Osteoblast (primary cell): Measurements from ENCODE around the gene MRPL39. TPM values are rescaled to one million over a fixed set of nuclear protein-coding genes. Genes with fewer than 3 reads are reported as not detected.

Experiments
- DNase-seq: peaks from one replicate; pipeline ENCODE4 v3.0.0; 2011; ENCODE audit warnings: low spot score, mixed read lengths; ENCODE audit not compliant: insufficient read length; ENCODE audit errors: missing footprints
- H2AFZ ChIP-seq: 2 replicates; pipeline ENCODE4 v1.6.0; 2011; ENCODE audit warnings: mild to moderate bottlenecking, low read length
- H3K27ac ChIP-seq: 2 replicates; pipeline ENCODE4 v1.5.1; 2011; ENCODE audit warnings: mild to moderate bottlenecking, low read depth, low read length, moderate library complexity
- H3K27me3 ChIP-seq: 2 replicates; pipeline ENCODE4 v1.6.0; 2012; ENCODE audit warnings: mild to moderate bottlenecking, control low read depth, inconsistent platforms, low read length, moderate library complexity; ENCODE audit not compliant: insufficient read depth
- H3K36me3 ChIP-seq: 2 replicates; pipeline ENCODE4 v1.5.1; 2011; ENCODE audit warnings: mild to moderate bottlenecking, low read length, control low read depth, moderate library complexity; ENCODE audit not compliant: insufficient read depth
- H3K4me1 ChIP-seq: 2 replicates; pipeline ENCODE4 v1.5.1; 2011; ENCODE audit warnings: mild to moderate bottlenecking, low read length, control low read depth, moderate library complexity; ENCODE audit not compliant: insufficient read depth
- H3K4me2 ChIP-seq: 2 replicates; pipeline ENCODE4 v1.6.0; 2011; ENCODE audit warnings: mild to moderate bottlenecking, low read length; ENCODE audit not compliant: insufficient read depth
- H3K4me3 ChIP-seq: fragments of 200-600 bp; sonication (generic); 3 replicates; pipeline ENCODE4 v1.5.1; 2012; ENCODE audit warnings: mild to moderate bottlenecking, low read length, inconsistent platforms; ENCODE audit not compliant: insufficient read depth
- H3K79me2 ChIP-seq: 2 replicates; pipeline ENCODE4 v1.6.0; 2012; ENCODE audit warnings: mild to moderate bottlenecking, low read length, control low read depth, inconsistent platforms; ENCODE audit not compliant: insufficient read depth
- H3K9me3 ChIP-seq: 2 replicates; pipeline ENCODE4 v1.5.1; 2011; ENCODE audit warnings: low read depth, low read length, control low read depth
- H4K20me1 ChIP-seq: 2 replicates; pipeline ENCODE4 v1.6.0; 2012; ENCODE audit warnings: mild to moderate bottlenecking, low read length, control low read depth; ENCODE audit not compliant: insufficient read depth
- CTCF ChIP-seq: IDR thresholded peaks from 2 replicates; pipeline ENCODE4 v1.5.1; 2011; ENCODE audit warnings: mild to moderate bottlenecking, low read depth, low read length, moderate library complexity; ENCODE audit errors: extremely low read depth
- total RNA-seq: library from RNA; depleted of rRNA; stranded (reverse); fragments of >200 nt; gene quantifications from 2 replicates; pipeline ENCODE4 v1.2.3, GENCODE V29; 2012

MRPL39 gene
- total RNA-seq, 1 donor: 28.2 TPM

- Histone ChIP-seq H3K27me3 (no peaks in the 10 kb centered on the region), H3K36me3 (no peaks in the 10 kb centered on the region), H4K20me1 (no peaks in the 10 kb centered on the region), H3K4me2 (no peak overlapping the region), H2AFZ (no peak overlapping the region), H3K79me2 (no peaks in the 10 kb centered on the region), H3K4me1 (peaks cover 10% of the 10 kb centered on the region), H3K9me3 (no peaks in the 10 kb centered on the region), H3K4me3 (no peak overlapping the region), H3K27ac (no peak overlapping the region)
- no peak for TF ChIP-seq CTCF
- DNase-seq: no peak
Observed at GRCh38 chr21:25582164-25582790, 25.0 kb downstream of the MRPL39 start.

DNA sequence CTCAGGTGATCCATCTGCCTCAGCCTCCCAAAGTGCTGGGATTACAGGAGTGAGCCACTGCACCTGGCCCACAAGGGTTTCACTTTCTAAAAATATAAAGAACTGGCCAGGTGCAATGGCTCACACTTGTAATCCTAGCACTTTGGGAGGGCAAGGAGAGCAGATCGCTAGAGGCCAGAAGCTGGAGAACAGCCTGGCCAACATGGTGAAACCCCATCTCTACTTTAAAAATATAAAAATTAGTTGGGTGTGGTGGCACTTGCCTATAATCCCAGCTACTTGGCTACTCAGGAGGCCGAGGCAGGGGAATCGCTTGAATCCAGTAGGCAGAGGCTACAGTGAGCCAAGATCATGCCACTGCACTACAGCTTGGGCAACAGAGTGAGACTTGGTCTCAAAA is 25.7 kb downstream of the MRPL39 start:
- no peaks in the 10 kb centered on the region for H4K20me1 ChIP-seq
- no peak overlapping the region for H3K4me2 ChIP-seq
- H3K4me3 ChIP-seq: no peak overlapping the region
- no peak for TF ChIP-seq CTCF
- H2AFZ ChIP-seq: no peak overlapping the region
- no peaks in the 10 kb centered on the region for H3K36me3 ChIP-seq
- H3K79me2 ChIP-seq: no peaks in the 10 kb centered on the region
- no peaks in the 10 kb centered on the region for H3K27me3 ChIP-seq
- peaks cover 11% of the 10 kb centered on the region for H3K4me1 ChIP-seq
- no peak overlapping the region for H3K27ac ChIP-seq
- no peak for DNase-seq
- H3K9me3 ChIP-seq: no peaks in the 10 kb centered on the region

DNA sequence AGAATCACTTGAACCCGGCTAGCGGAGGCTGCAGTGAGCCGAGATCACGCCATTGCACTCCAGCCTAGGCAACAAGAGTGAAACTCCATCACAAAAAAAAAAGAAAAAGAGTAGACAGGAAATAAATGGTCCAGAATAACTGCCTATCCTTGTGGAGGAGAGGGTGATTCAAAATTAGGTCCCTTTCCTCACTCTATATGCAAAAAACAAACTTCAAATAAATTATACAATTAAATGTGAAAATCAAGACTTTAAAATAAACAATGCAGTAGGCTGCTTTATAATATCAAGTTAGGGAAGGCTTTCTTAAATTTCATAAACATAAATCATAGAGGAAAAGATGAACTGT is 26.4 kb downstream of the MRPL39 start:
- no peak overlapping the region for H3K27ac ChIP-seq
- no peak overlapping the region for H3K4me3 ChIP-seq
- H2AFZ ChIP-seq: no peak overlapping the region
- DNase-seq: no peak
- no peaks in the 10 kb centered on the region for H3K27me3 ChIP-seq
- TF ChIP-seq CTCF: no peak
- H4K20me1 ChIP-seq: no peaks in the 10 kb centered on the region
- no peaks in the 10 kb centered on the region for H3K79me2 ChIP-seq
- H3K9me3 ChIP-seq: no peaks in the 10 kb centered on the region
- H3K4me2 ChIP-seq: no peak overlapping the region
- peaks cover 14% of the 10 kb centered on the region for H3K4me1 ChIP-seq
- no peaks in the 10 kb centered on the region for H3K36me3 ChIP-seq

DNA sequence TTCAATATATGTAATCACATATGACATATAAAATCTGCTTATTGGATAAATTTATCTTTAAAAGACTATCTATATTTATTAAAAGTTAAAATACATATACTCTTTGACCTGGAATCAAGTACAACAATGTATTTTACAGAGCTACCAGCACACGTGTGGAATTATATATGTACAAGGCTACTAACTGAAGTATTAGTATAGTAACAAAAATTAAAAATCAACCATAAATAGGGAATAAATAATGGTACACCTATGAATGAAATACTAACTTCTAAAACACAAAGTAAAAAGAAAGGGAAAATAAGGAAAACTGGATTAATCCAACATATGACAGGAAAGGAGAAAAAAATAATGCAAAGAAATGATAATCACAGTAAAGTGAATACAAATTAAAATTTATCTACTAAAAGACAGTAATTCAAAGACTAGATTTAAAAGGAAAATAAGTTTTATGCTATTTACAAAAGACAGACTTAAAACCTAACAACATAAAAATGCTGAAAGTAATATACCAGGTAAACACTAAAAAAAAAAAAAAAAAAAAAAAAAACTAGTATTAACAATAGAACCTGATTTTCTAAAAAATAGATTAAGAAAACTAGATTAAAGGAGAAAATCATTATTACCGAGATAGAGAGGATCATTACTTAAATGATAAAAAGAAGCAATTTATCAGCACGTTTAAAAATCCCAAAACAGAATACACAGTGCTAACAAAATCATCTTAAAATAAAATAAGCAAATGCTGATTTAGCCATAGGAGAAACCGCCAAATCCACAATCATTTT is 27.9 kb downstream of the MRPL39 start:
- Histone ChIP-seq H3K36me3 (no peaks in the 10 kb centered on the region), H3K4me3 (no peak overlapping the region), H2AFZ (no peak overlapping the region), H3K4me2 (no peak overlapping the region), H3K27ac (no peak overlapping the region), H4K20me1 (no peaks in the 10 kb centered on the region), H3K79me2 (no peaks in the 10 kb centered on the region), H3K4me1 (peaks cover 14% of the 10 kb centered on the region), H3K27me3 (no peaks in the 10 kb centered on the region), H3K9me3 (no peaks in the 10 kb centered on the region)
- DNase-seq: no peak
- TF ChIP-seq CTCF: no peak
